Vagina (tissue), 2 donors: ENCODE measurements around the gene GLOD4. TPM values are rescaled to one million over a fixed set of nuclear protein-coding genes. Genes with fewer than 3 reads are reported as not detected.
A peak's percentile ranks its signal among the peaks of the same experiment; 100 is the strongest.

ENCODE experiments used
- DNase-seq, 2 donors: peaks; one replicate each; pipeline ENCODE4 v3.0.0-alpha.2; 2017; ENCODE audit errors: extremely low spot score in 2 of 2
- H3K27ac ChIP-seq: fragments of 200-600 bp; sonication (generic); one replicate; pipeline ENCODE4 v1.5.1; 2019
- H3K27me3 ChIP-seq: fragments of 200-600 bp; sonication (generic); one replicate; pipeline ENCODE4 v1.5.1; 2019
- H3K36me3 ChIP-seq, 2 donors: fragments of 200-600 bp; sonication (generic); one replicate each; pipeline ENCODE4 v1.5.1; 2017 to 2019
- H3K4me1 ChIP-seq: fragments of 200-600 bp; sonication (generic); one replicate; pipeline ENCODE4 v1.5.1; 2019
- H3K4me3 ChIP-seq, 2 donors: fragments of 200-600 bp; sonication (generic); 1 replicate in 1 of 2; 2 replicates in 1 of 2; pipeline ENCODE4 v1.5.1; 2016 to 2019
- H3K9me3 ChIP-seq: fragments of 200-600 bp; sonication (generic); one replicate; pipeline ENCODE4 v1.5.1; 2019
- CTCF ChIP-seq, 3 experiments: fragments of 450-650 bp in 2 of 3; fragments of 200-600 bp in 1 of 3; sonication (generic) in 1 of 3; IDR thresholded peaks; one replicate each; pipeline ENCODE4 v1.5.1; 2017 to 2019; ENCODE audit warnings: antibody characterized with exemption in 3 of 3, mild to moderate bottlenecking in 2 of 3, moderate library complexity in 2 of 3
- POLR2A ChIP-seq, 2 donors: fragments of 450-650 bp; IDR thresholded peaks; one replicate each; pipeline ENCODE4 v1.6.1; 2017; ENCODE audit warnings: antibody characterized with exemption in 2 of 2, mild to moderate bottlenecking in 2 of 2, moderate library complexity in 2 of 2
- POLR2AphosphoS5 ChIP-seq, 2 donors: sonication (generic); formaldehyde crosslinking; IDR thresholded peaks; one replicate each; pipeline ENCODE4 v1.9.0; 2017; ENCODE audit warnings: antibody characterized with exemption in 2 of 2, mild to moderate bottlenecking in 2 of 2, low read depth in 1 of 2; ENCODE audit not compliant: insufficient read depth in 1 of 2
- intact Hi-C: fragments of 100-400 bp; cut with DNase I; formaldehyde crosslinking; loops from one replicate; pipeline ENCODE4 v1.15.1; 2023
- total RNA-seq: library from RNA; depleted of rRNA; stranded (reverse); fragments of >200 nt; gene quantifications from one replicate; pipeline ENCODE4 v1.2.3, GENCODE V29; 2016

The GLOD4 gene
- total RNA-seq, 1 donor from 2014 or later: 36.8 TPM

DNA sequence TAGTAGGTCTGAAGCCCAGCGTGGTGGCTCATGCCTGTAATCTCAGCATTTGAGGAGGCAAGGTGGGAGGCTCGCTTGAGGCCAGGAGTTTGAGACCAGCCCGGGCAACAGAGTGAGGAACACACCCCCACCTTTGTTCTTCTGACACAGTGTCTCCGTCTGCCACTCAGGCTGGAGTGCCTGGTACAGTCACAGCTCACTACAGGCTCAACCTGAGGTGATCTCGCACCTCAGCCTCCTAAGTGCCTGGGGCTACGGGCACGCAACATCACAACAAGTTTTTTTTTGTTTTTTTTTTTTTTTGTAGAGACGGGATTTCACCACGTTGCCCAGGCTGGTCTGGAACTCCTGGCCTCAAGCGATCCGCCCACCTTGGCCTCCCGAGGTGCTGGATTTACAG is 56.3 kb downstream of the GLOD4 start:
- DNase-seq: no peak
- no peaks in the 10 kb centered on the region for H3K9me3 ChIP-seq
- no peaks in the 10 kb centered on the region for H3K27me3 ChIP-seq
- no peaks in the 10 kb centered on the region for H3K36me3 ChIP-seq
- peaks cover 22% of the 10 kb centered on the region for H3K4me1 ChIP-seq
- TF ChIP-seq CTCF (IDR thresholded peaks at IDR 0.05): no peak
- TF ChIP-seq POLR2A (IDR thresholded peaks at IDR 0.05): no peak
- no peak for TF ChIP-seq POLR2AphosphoS5 (IDR thresholded peaks at IDR 0.05; ENCODE audit: insufficient read depth in 1 of 2, low read depth in 1 of 2)
- no peak overlapping the region for H3K27ac ChIP-seq
- H3K4me3 ChIP-seq: no peak overlapping the region
- intact Hi-C loops: no loop called here

DNA sequence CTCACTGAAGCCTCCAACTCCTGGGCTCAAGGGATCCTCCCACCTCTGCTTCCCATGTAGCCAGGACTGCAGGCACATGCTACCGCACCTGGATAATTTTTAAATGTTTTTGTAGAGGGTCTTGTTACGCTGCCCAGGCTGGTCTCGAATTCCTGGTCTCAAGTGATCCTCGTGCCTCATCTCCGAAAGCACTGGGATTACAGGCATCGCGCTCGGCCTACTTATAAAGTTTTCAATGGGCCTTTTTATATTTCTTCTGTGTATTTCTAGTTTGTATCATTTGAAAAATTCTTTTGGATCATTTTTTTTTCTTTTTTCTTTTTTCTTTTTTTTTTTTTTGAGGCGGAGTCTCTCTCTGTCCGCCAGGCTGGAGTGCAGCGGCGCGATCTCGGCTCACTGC is 57.0 kb downstream of the GLOD4 start:
- Histone ChIP-seq H3K27me3 (no peaks in the 10 kb centered on the region), H3K9me3 (no peaks in the 10 kb centered on the region), H3K27ac (no peak overlapping the region), H3K4me3 (no peak overlapping the region), H3K4me1 (peaks cover 15% of the 10 kb centered on the region), H3K36me3 (no peaks in the 10 kb centered on the region)
- intact Hi-C loops: no loop called here
- no peak for TF ChIP-seq POLR2A (IDR thresholded peaks at IDR 0.05)
- TF ChIP-seq CTCF (IDR thresholded peaks at IDR 0.05): no peak
- TF ChIP-seq POLR2AphosphoS5 (IDR thresholded peaks at IDR 0.05; ENCODE audit: insufficient read depth in 1 of 2, low read depth in 1 of 2): no peak
- DNase-seq: no peak

- Histone ChIP-seq H3K4me3 (no peak overlapping the region), H3K27me3 (no peaks in the 10 kb centered on the region), H3K36me3 (no peaks in the 10 kb centered on the region), H3K27ac (peak overlapping the region; percentile 59), H3K4me1 (peaks cover 12% of the 10 kb centered on the region), H3K9me3 (no peaks in the 10 kb centered on the region)
- TF ChIP-seq CTCF (IDR thresholded peaks at IDR 0.05) (no peak), POLR2A (IDR thresholded peaks at IDR 0.05) (no peak), POLR2AphosphoS5 (IDR thresholded peaks at IDR 0.05; ENCODE audit: insufficient read depth in 1 of 2, low read depth in 1 of 2) (peak in 1 of 2 donors; percentile 68)
- DNase-seq: no peak
- intact Hi-C loops: no loop called here
Observed at GRCh38 chr17:721540-721937, 60.5 kb downstream of the GLOD4 start.

GRCh38 chr17:720706-721539 is 61.2 kb downstream of the GLOD4 start:
- Histone ChIP-seq H3K27ac (peak overlapping the region; percentile 59), H3K4me3 (no peak overlapping the region), H3K4me1 (peaks cover 12% of the 10 kb centered on the region), H3K27me3 (no peaks in the 10 kb centered on the region), H3K36me3 (no peaks in the 10 kb centered on the region), H3K9me3 (no peaks in the 10 kb centered on the region)
- intact Hi-C loops: no loop called here
- no peak for DNase-seq
- TF ChIP-seq POLR2A (IDR thresholded peaks at IDR 0.05) (no peak), POLR2AphosphoS5 (IDR thresholded peaks at IDR 0.05; ENCODE audit: insufficient read depth in 1 of 2, low read depth in 1 of 2) (no peak), CTCF (IDR thresholded peaks at IDR 0.05) (no peak)

DNA sequence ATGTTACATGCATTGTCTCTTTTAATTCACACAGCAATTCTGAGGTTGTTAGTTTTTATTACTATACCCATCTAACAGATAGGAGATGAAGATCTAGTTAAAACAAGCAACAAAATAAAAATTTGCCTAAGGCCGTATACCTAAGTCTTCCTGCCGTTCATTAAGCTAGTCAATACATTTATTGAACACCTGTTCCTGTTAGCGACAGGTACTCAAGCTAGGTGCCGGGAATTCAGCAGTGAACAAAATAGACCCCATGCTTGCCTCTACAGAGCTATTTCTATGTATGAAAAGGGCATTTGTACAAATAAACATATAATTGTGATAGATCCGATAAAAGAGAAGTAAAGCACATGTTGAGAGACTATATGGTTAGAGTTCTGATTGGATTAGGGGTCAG is 64.0 kb downstream of the GLOD4 start:
- no peaks in the 10 kb centered on the region for H3K9me3 ChIP-seq
- H3K36me3 ChIP-seq: no peaks in the 10 kb centered on the region
- no peak overlapping the region for H3K4me3 ChIP-seq
- no peaks in the 10 kb centered on the region for H3K27me3 ChIP-seq
- H3K4me1 ChIP-seq: peaks cover 34% of the 10 kb centered on the region
- intact Hi-C loops: no loop called here
- H3K27ac ChIP-seq: no peak overlapping the region
- no peak for TF ChIP-seq CTCF (IDR thresholded peaks at IDR 0.05)
- TF ChIP-seq POLR2A (IDR thresholded peaks at IDR 0.05): no peak
- no peak for TF ChIP-seq POLR2AphosphoS5 (IDR thresholded peaks at IDR 0.05; ENCODE audit: insufficient read depth in 1 of 2, low read depth in 1 of 2)
- DNase-seq: no peak
